Retinal pigment epithelial cell (primary cell): ENCODE results near the gene CDH3.

ENCODE experiments used
- DNase-seq: peaks from one replicate; pipeline ENCODE4 v3.0.0-alpha.2; 2010; ENCODE audit warnings: low read depth
- H3K4me3 ChIP-seq: 2 replicates; pipeline ENCODE4 v1.5.1; 2011; ENCODE audit warnings: mild to moderate bottlenecking, low read length, control low read depth, moderate library complexity
- CTCF ChIP-seq: conservative IDR thresholded peaks from 2 replicates; pipeline ENCODE4 v1.5.1; 2011; ENCODE audit warnings: low read depth, low read length, control low read depth, inconsistent platforms

Gene CDH3

DNA sequence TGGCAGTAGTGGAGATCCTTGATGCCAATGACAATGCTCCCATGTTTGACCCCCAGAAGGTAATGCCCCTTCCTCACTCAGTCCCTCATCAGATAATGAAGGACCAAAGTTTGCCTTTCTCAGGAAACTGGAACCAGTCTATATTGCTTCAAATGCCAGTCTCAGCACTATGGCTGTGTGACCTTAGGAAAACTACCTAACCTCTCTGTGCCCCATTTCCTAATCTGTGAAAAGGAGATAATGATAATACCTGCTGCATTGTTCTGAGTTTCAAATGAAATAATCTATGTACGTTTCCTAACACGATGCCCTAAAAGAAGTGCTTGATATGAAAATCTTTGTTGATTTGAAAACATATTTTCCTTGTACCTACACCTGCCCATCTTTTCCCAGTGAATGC lies 35.9 kb downstream of the CDH3 start:
- no peak overlapping the region for H3K4me3 ChIP-seq
- no peak for DNase-seq
- no peak for TF ChIP-seq CTCF

- no peak for TF ChIP-seq CTCF
- DNase-seq: no peak
- H3K4me3 ChIP-seq: no peak overlapping the region
Measured at GRCh38 chr16:68685685-68686478, 40.8 kb downstream of the CDH3 start.

DNA sequence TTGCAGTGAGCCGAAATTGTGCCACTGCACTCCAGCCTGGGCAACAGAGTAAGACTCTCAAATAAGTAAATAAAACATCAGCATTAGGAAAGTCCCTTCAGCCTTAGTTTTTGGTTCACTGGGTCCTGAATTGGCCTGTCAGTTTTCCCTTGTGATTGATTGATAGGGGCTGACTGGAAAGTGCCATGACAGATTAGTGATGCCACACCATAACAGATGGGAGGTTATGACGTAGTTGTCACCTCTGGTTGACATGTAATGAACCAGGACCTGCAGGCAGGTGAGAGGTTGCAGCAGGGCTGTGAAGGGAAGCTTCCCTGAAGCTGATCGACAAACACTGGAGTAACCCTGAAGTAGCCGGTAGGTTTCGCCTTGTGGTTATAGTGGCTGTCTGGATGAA lies 41.8 kb downstream of the CDH3 start:
- no peak for TF ChIP-seq CTCF
- no peak overlapping the region for H3K4me3 ChIP-seq
- no peak for DNase-seq

GRCh38 chr16:68689921-68690320 lies 44.8 kb downstream of the CDH3 start:
- DNase-seq: no peak

DNA sequence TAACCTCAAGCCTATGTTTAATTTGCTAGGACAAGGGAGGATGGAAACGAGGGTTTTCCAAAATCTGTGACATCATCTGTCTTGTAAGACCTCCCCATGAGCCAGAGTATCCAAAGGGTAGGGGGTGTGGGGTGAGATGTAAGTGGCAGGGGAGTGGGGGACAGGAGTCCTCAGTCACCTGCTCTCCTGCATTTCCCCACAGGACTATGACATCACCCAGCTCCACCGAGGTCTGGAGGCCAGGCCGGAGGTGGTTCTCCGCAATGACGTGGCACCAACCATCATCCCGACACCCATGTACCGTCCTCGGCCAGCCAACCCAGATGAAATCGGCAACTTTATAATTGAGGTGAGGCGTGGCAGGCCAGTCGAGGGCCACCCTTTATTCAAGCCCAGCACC lies 50.5 kb downstream of the CDH3 start:
- no peak for DNase-seq
- H3K4me3 ChIP-seq: no peak overlapping the region
- no peak for TF ChIP-seq CTCF

More at GRCh38 chr16:68689921-68690320, 44.8 kb downstream of the CDH3 start:
- no peak overlapping the region for H3K4me3 ChIP-seq
- peak; percentile 38 for TF ChIP-seq CTCF

- H3K4me3 ChIP-seq: no peak overlapping the region
- TF ChIP-seq CTCF: no peak
- no peak for DNase-seq
Measured at GRCh38 chr16:68696514-68696913, 51.4 kb downstream of the CDH3 start.

GRCh38 chr16:68698091-68698490 lies 53.0 kb downstream of the CDH3 start:
- H3K4me3 ChIP-seq: no peak overlapping the region
- no peak for TF ChIP-seq CTCF
- no peak for DNase-seq
